SIG-M5 (cell line): ENCODE data around the gene INPP4A.

Source experiments
- DNase-seq: peaks from one replicate; lab custom pipeline; 2025; lab: John Stamatoyannopoulos, UW

The INPP4A gene

GRCh38 chr2:98476192-98476868 is 31.7 kb downstream of the INPP4A start:
- DNase-seq = no peak

GRCh38 chr2:98477036-98477435 is 32.4 kb downstream of the INPP4A start:
- no peak for DNase-seq

GRCh38 chr2:98477506-98477905 is 32.8 kb downstream of the INPP4A start:
- DNase-seq = no peak

GRCh38 chr2:98478088-98478551 is 33.5 kb downstream of the INPP4A start:
- no peak for DNase-seq

GRCh38 chr2:98478907-98479306 is 34.2 kb downstream of the INPP4A start:
- no peak for DNase-seq

GRCh38 chr2:98479371-98479770 is 34.7 kb downstream of the INPP4A start:
- DNase-seq = no peak

- no peak for DNase-seq
Measured at GRCh38 chr2:98479959-98480524, 35.4 kb downstream of the INPP4A start.

- no peak for DNase-seq
Measured at GRCh38 chr2:98480598-98480997, 35.9 kb downstream of the INPP4A start.

GRCh38 chr2:98482362-98482761 is 37.7 kb downstream of the INPP4A start:
- DNase-seq = no peak

- no peak for DNase-seq
Measured at GRCh38 chr2:98483257-98483861, 38.7 kb downstream of the INPP4A start.

GRCh38 chr2:98484121-98484557 is 39.5 kb downstream of the INPP4A start:
- DNase-seq = no peak

GRCh38 chr2:98484652-98485452 is 40.2 kb downstream of the INPP4A start:
- no peak for DNase-seq

GRCh38 chr2:98485453-98485755 is 40.7 kb downstream of the INPP4A start:
- no peak for DNase-seq

- no peak for DNase-seq
Measured at GRCh38 chr2:98486374-98486981, 41.8 kb downstream of the INPP4A start.

- DNase-seq = no peak
Measured at GRCh38 chr2:98487101-98487805, 42.6 kb downstream of the INPP4A start.

- DNase-seq = peak; percentile 23
Measured at GRCh38 chr2:98487806-98488189, 43.1 kb downstream of the INPP4A start.

GRCh38 chr2:98488252-98488651 is 43.6 kb downstream of the INPP4A start:
- DNase-seq = no peak

GRCh38 chr2:98489486-98489885 is 44.8 kb downstream of the INPP4A start:
- no peak for DNase-seq

- DNase-seq = no peak
Measured at GRCh38 chr2:98489971-98490962, 45.6 kb downstream of the INPP4A start.

- DNase-seq = no peak
Measured at GRCh38 chr2:98492441-98492840, 47.8 kb downstream of the INPP4A start.
